H1 (cell line): ENCODE results near the gene PLEKHG1.

Experiments
- BRCA1 ChIP-seq: IDR thresholded peaks from 2 replicates; pipeline ENCODE4 v1.6.1; 2012; ENCODE audit warnings: low read depth, low read length, improper control_type of control experiment
- EGR1 ChIP-seq: IDR thresholded peaks from 2 replicates; pipeline ENCODE4 v1.6.1; 2011; ENCODE audit warnings: low read depth, low read length, borderline replicate concordance
- HDAC2 ChIP-seq, 2 experiments: fragments of 300-600 bp in 1 of 2; sonication (generic) in 1 of 2; IDR thresholded peaks; 2 replicates each; pipeline ENCODE4 v1.6.1; 2011 to 2012; ENCODE audit warnings: low read depth in 2 of 2, low read length in 2 of 2, mild to moderate bottlenecking in 2 of 2, moderate library complexity in 2 of 2, borderline replicate concordance in 1 of 2, inconsistent platforms in 1 of 2
- JUN ChIP-seq: IDR thresholded peaks from 2 replicates; pipeline ENCODE4 v1.6.1; 2011; ENCODE audit warnings: low read depth, mild to moderate bottlenecking, improper control_type of control experiment, low read length
- POLR2A ChIP-seq, 2 experiments: IDR thresholded peaks; 1 replicate in 1 of 2; 2 replicates in 1 of 2; pipeline ENCODE4 v1.6.1; 2011; ENCODE audit warnings: low read depth in 2 of 2, low read length in 2 of 2, mild to moderate bottlenecking in 2 of 2; ENCODE audit errors: control extremely low read depth in 1 of 2
- POLR2AphosphoS5 ChIP-seq: IDR thresholded peaks from 2 replicates; pipeline ENCODE4 v1.6.1; 2011; ENCODE audit warnings: low read depth, low read length
- SIN3A ChIP-seq, 2 experiments: IDR thresholded peaks in 1 of 2; conservative IDR thresholded peaks in 1 of 2; 2 replicates each; pipeline ENCODE4 v1.6.1; 2011 to 2012; ENCODE audit warnings: low read length in 2 of 2, improper control_type of control experiment in 1 of 2, low read depth in 1 of 2, mild to moderate bottlenecking in 1 of 2
- SP1 ChIP-seq: IDR thresholded peaks from 2 replicates; pipeline ENCODE4 v1.6.1; 2011; ENCODE audit warnings: low read depth, low read length
- TAF1 ChIP-seq: IDR thresholded peaks from 2 replicates; pipeline ENCODE4 v1.6.1; 2011; ENCODE audit warnings: mild to moderate bottlenecking, low read depth, low read length
- YY1 ChIP-seq: IDR thresholded peaks from 2 replicates; pipeline ENCODE4 v1.6.1; 2011; ENCODE audit warnings: low read depth, mild to moderate bottlenecking, low read length
- ZNF274 ChIP-seq: IDR thresholded peaks from 2 replicates; pipeline ENCODE4 v1.7.0; 2012; ENCODE audit warnings: low read length, borderline replicate concordance; ENCODE audit errors: extremely low read depth
- TF ChIP-seq, protein P1 (sequence below), 3 experiments: IDR thresholded peaks; 1 replicate in 2 of 3; 2 replicates in 1 of 3; pipeline versions ENCODE4 v1.5.1 to v1.6.1; 2011; ENCODE audit warnings: low read length in 3 of 3, mild to moderate bottlenecking in 3 of 3, inconsistent platforms in 2 of 3, low read depth in 1 of 3, moderate library complexity in 1 of 3; ENCODE audit not compliant: insufficient read depth in 1 of 3; ENCODE audit errors: control extremely low read depth in 1 of 3
- TF ChIP-seq, protein P2 (sequence below): IDR thresholded peaks from 2 replicates; pipeline ENCODE4 v1.6.1; 2011; ENCODE audit warnings: low read depth, mild to moderate bottlenecking, low read length; ENCODE audit not compliant: insufficient read depth

DNA sequence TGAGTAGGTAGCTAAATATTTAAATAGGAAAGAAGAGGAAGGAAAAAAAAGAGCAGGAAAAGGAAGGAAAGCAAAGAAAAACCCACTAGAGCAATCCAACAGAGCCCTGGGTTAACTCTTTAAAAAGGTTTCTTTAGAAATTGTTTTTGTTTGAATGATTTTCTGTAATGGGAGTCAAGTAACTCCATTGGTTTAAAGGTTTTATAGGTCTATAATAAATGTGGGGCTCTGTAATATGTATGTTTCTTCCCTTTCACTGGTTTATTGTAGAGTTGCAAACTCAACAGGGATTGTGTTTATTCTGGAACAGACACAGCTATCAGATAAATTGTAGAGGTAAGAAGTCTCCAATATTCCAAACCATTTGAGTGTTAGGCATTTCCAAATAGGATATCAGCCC, 10.9 kb downstream of the PLEKHG1 start:
- TF ChIP-seq POLR2A (IDR thresholded peaks at IDR 0.05; ENCODE audit: control extremely low read depth in 1 of 2, low read depth in 2 of 2, low read length in 2 of 2): no peak
- TF ChIP-seq ZNF274: no peak
- TF ChIP-seq TAF1: no peak
- TF ChIP-seq HDAC2 (IDR thresholded peaks at IDR 0.05; ENCODE audit: borderline replicate concordance in 1 of 2, low read depth in 2 of 2, low read length in 2 of 2): no peak
- no peak for TF ChIP-seq SIN3A (conservative IDR thresholded peaks at IDR 0.05 in 1 of 2, IDR thresholded peaks at IDR 0.05 in 1 of 2; ENCODE audit: low read depth in 1 of 2, low read length in 2 of 2)
- TF ChIP-seq YY1: no peak
- TF ChIP-seq, protein P1, sequence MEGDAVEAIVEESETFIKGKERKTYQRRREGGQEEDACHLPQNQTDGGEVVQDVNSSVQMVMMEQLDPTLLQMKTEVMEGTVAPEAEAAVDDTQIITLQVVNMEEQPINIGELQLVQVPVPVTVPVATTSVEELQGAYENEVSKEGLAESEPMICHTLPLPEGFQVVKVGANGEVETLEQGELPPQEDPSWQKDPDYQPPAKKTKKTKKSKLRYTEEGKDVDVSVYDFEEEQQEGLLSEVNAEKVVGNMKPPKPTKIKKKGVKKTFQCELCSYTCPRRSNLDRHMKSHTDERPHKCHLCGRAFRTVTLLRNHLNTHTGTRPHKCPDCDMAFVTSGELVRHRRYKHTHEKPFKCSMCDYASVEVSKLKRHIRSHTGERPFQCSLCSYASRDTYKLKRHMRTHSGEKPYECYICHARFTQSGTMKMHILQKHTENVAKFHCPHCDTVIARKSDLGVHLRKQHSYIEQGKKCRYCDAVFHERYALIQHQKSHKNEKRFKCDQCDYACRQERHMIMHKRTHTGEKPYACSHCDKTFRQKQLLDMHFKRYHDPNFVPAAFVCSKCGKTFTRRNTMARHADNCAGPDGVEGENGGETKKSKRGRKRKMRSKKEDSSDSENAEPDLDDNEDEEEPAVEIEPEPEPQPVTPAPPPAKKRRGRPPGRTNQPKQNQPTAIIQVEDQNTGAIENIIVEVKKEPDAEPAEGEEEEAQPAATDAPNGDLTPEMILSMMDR (IDR thresholded peaks at IDR 0.05; ENCODE audit: control extremely low read depth in 1 of 3, insufficient read depth in 1 of 3, low read depth in 1 of 3, low read length in 3 of 3): no peak
- no peak for TF ChIP-seq POLR2AphosphoS5
- no peak for TF ChIP-seq BRCA1
- TF ChIP-seq JUN: no peak
- TF ChIP-seq EGR1: no peak
- no peak for TF ChIP-seq SP1
- TF ChIP-seq, protein P2, sequence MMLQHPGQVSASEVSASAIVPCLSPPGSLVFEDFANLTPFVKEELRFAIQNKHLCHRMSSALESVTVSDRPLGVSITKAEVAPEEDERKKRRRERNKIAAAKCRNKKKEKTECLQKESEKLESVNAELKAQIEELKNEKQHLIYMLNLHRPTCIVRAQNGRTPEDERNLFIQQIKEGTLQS: no peak
